HG03565 (cell line): ENCODE data around the gene NT5DC4.
A peak's percentile ranks its signal among the peaks of the same experiment; 100 is the strongest.

Experiments
- ATAC-seq: cut with Tn5 transposase; IDR thresholded peaks from one replicate; pipeline ENCODE4 v1.9.1; 2021; ENCODE audit warnings: mild to moderate bottlenecking, moderate library complexity; ENCODE audit not compliant: unreplicated experiment

NT5DC4 gene

GRCh38 chr2:112722816-112723546, 2.2 kb downstream of the NT5DC4 start:
- ATAC-seq = no peak

- no peak for ATAC-seq
Observed at GRCh38 chr2:112723547-112723940, 2.7 kb downstream of the NT5DC4 start.

- ATAC-seq = no peak
Observed at GRCh38 chr2:112723995-112724394, 3.2 kb downstream of the NT5DC4 start.

GRCh38 chr2:112724591-112725525, 4.0 kb downstream of the NT5DC4 start:
- ATAC-seq = no peak

GRCh38 chr2:112725545-112726457, 5.0 kb downstream of the NT5DC4 start:
- ATAC-seq = peak; percentile 53

GRCh38 chr2:112726487-112727190, 5.8 kb downstream of the NT5DC4 start:
- ATAC-seq = peak; percentile 69

- no peak for ATAC-seq
Observed at GRCh38 chr2:112727276-112728028, 6.6 kb downstream of the NT5DC4 start.

- no peak for ATAC-seq
Observed at GRCh38 chr2:112728029-112728362, 7.2 kb downstream of the NT5DC4 start.

GRCh38 chr2:112728378-112729175, 7.8 kb downstream of the NT5DC4 start:
- ATAC-seq = no peak

- ATAC-seq = no peak
Observed at GRCh38 chr2:112730216-112730615, 9.4 kb downstream of the NT5DC4 start.

- no peak for ATAC-seq
Observed at GRCh38 chr2:112730791-112731190, 10.0 kb downstream of the NT5DC4 start.

- ATAC-seq = no peak
Observed at GRCh38 chr2:112731479-112731878, 10.7 kb downstream of the NT5DC4 start.

GRCh38 chr2:112733456-112733855, 12.6 kb downstream of the NT5DC4 start:
- no peak for ATAC-seq

- no peak for ATAC-seq
Observed at GRCh38 chr2:112733871-112734270, 13.1 kb downstream of the NT5DC4 start.

- ATAC-seq = no peak
Observed at GRCh38 chr2:112737542-112738232, 16.9 kb downstream of the NT5DC4 start.

- ATAC-seq = no peak
Observed at GRCh38 chr2:112740527-112740926, 19.7 kb downstream of the NT5DC4 start.

GRCh38 chr2:112749755-112750559, 29.1 kb downstream of the NT5DC4 start:
- ATAC-seq = peak; percentile 65

- no peak for ATAC-seq
Observed at GRCh38 chr2:112750560-112750843, 29.7 kb downstream of the NT5DC4 start.
